GM21529 (cell line): ENCODE data around the gene SMC6.
A peak's percentile ranks its signal among the peaks of the same experiment; 100 is the strongest.

Experiments used
- ATAC-seq: cut with Tn5 transposase; IDR thresholded peaks from one replicate; pipeline ENCODE4 v1.9.1; 2021; ENCODE audit not compliant: unreplicated experiment

SMC6 gene

GRCh38 chr2:17719562-17720371 is 33.8 kb downstream of the SMC6 start:
- peak; percentile 76 for ATAC-seq

GRCh38 chr2:17718689-17719088 is 34.9 kb downstream of the SMC6 start:
- ATAC-seq: no peak

- no peak for ATAC-seq
These were observed 35.9 kb downstream of the SMC6 start for GRCh38 chr2:17717666-17718065.

- no peak for ATAC-seq
These were observed 40.3 kb downstream of the SMC6 start for GRCh38 chr2:17713291-17713690.

GRCh38 chr2:17710547-17711248 is 42.9 kb downstream of the SMC6 start:
- ATAC-seq: no peak

- ATAC-seq: no peak
These were observed 43.7 kb downstream of the SMC6 start for GRCh38 chr2:17709897-17710296.

- ATAC-seq: no peak
These were observed 45.1 kb downstream of the SMC6 start for GRCh38 chr2:17708501-17708900.

- no peak for ATAC-seq
These were observed 46.8 kb downstream of the SMC6 start for GRCh38 chr2:17706845-17707244.

GRCh38 chr2:17690776-17691175 is 62.8 kb downstream of the SMC6 start:
- ATAC-seq: no peak

- no peak for ATAC-seq
These were observed 64.6 kb downstream of the SMC6 start for GRCh38 chr2:17689010-17689409.

GRCh38 chr2:17688600-17688999 is 65.0 kb downstream of the SMC6 start:
- ATAC-seq: no peak

GRCh38 chr2:17683981-17684380 is 69.6 kb downstream of the SMC6 start:
- ATAC-seq: no peak

GRCh38 chr2:17682098-17682857 is 71.3 kb downstream of the SMC6 start:
- ATAC-seq: no peak

- no peak for ATAC-seq
These were observed 73.5 kb downstream of the SMC6 start for GRCh38 chr2:17680119-17680518.

GRCh38 chr2:17674817-17675216 is 78.8 kb downstream of the SMC6 start:
- ATAC-seq: no peak

- ATAC-seq: peak; percentile 52
These were observed 80.9 kb downstream of the SMC6 start for GRCh38 chr2:17672583-17673317.

GRCh38 chr2:17667898-17668297 is 85.7 kb downstream of the SMC6 start:
- no peak for ATAC-seq

GRCh38 chr2:17664534-17664933 is 89.1 kb downstream of the SMC6 start:
- ATAC-seq: no peak

- no peak for ATAC-seq
These were observed 90.9 kb downstream of the SMC6 start for GRCh38 chr2:17662723-17663122.

GRCh38 chr2:17661460-17661859 is 92.2 kb downstream of the SMC6 start:
- no peak for ATAC-seq

GRCh38 chr2:17660219-17660618 is 93.4 kb downstream of the SMC6 start:
- ATAC-seq: no peak
